Uterus (tissue), 4 donors: Measurements from ENCODE around the gene RPL15. TPM values are rescaled to one million over a fixed set of nuclear protein-coding genes. Genes with fewer than 3 reads are reported as not detected.

ENCODE experiments used
- DNase-seq, 2 donors: peaks; one replicate each; pipeline ENCODE4 v3.0.0-alpha.2; 2019 to 2020
- H3K27ac ChIP-seq, 2 donors: fragments of 200-600 bp; sonication (generic); 1 replicate in 1 of 2; 2 replicates in 1 of 2; pipeline ENCODE4 v1.5.1; 2016 to 2018
- H3K27me3 ChIP-seq, 2 donors: fragments of 200-600 bp; sonication (generic); one replicate each; pipeline ENCODE4 v1.5.1; 2018 to 2019; ENCODE audit warnings: control low read depth in 1 of 2
- H3K36me3 ChIP-seq, 2 donors: fragments of 200-600 bp; sonication (generic); one replicate each; pipeline ENCODE4 v1.5.1; 2019; ENCODE audit warnings: control low read depth in 1 of 2
- H3K4me1 ChIP-seq, 2 donors: fragments of 200-600 bp; sonication (generic); one replicate each; pipeline ENCODE4 v1.5.1; 2018 to 2019; ENCODE audit warnings: control low read depth in 1 of 2
- H3K4me3 ChIP-seq, 2 donors: fragments of 200-600 bp; sonication (generic); 1 replicate in 1 of 2; 2 replicates in 1 of 2; pipeline ENCODE4 v1.5.1; 2018 to 2019; ENCODE audit warnings: mild to moderate bottlenecking in 1 of 2
- H3K9me3 ChIP-seq, 2 donors: fragments of 200-600 bp; sonication (generic); one replicate each; pipeline ENCODE4 v1.5.1; 2019; ENCODE audit warnings: control low read depth in 1 of 2
- CTCF ChIP-seq, 4 experiments: fragments of 200-600 bp in 2 of 4; fragments of 450-650 bp in 2 of 4; sonication (generic) in 2 of 4; IDR thresholded peaks; one replicate each; pipeline ENCODE4 v1.5.1; 2016 to 2019; ENCODE audit warnings: antibody characterized with exemption in 4 of 4, mild to moderate bottlenecking in 2 of 4, moderate library complexity in 1 of 4
- POLR2A ChIP-seq, 2 donors: fragments of 450-650 bp; IDR thresholded peaks; one replicate each; pipeline ENCODE4 v1.6.1; 2016; ENCODE audit warnings: antibody characterized with exemption in 2 of 2, mild to moderate bottlenecking in 1 of 2, moderate library complexity in 1 of 2
- intact Hi-C: fragments of 100-400 bp; cut with DNase I; formaldehyde crosslinking; loops from one replicate; pipeline ENCODE4 v1.15.1; 2023; ENCODE audit warnings: low total_unique reads
- total RNA-seq, 4 donors: library from RNA; depleted of rRNA in 3 of 4; stranded (reverse); fragments of >200 nt in 3 of 4; gene quantifications; one replicate each; pipeline versions ENCODE4 v1.1.0 to v1.2.4, GENCODE V29; 2014 to 2023
- donor health status: DM: yes; HTN: yes; CAD: no.

The RPL15 gene
- total RNA-seq, 4 donors from 2014 or later = 2,242 to 5,103 (median 3,613) TPM

GRCh38 chr3:23945663-23945912 lies 28.7 kb downstream of the RPL15 start:
- no peaks in the 10 kb centered on the region for H3K36me3 ChIP-seq
- DNase-seq = no peak
- no peak for TF ChIP-seq CTCF (IDR thresholded peaks at IDR 0.05)
- peak overlapping the region; percentile 67 to 98 for H3K4me3 ChIP-seq
- H3K9me3 ChIP-seq = no peaks in the 10 kb centered on the region
- H3K27ac ChIP-seq = peak overlapping the region; percentile 99
- peaks cover 0 to 15% of the 10 kb centered on the region in 2 donors for H3K4me1 ChIP-seq
- no peaks in the 10 kb centered on the region for H3K27me3 ChIP-seq
- intact Hi-C loops = no loop called here

GRCh38 chr3:23945913-23946687 lies 29.2 kb downstream of the RPL15 start:
- peak; percentile 97 to 99 for DNase-seq
- TF ChIP-seq CTCF (IDR thresholded peaks at IDR 0.05) (peak in 1 of 4 experiments; percentile 12), POLR2A (IDR thresholded peaks at IDR 0.05) (peak; percentile 50 to 78)
- intact Hi-C loops = no loop called here
- Histone ChIP-seq H3K4me1 (peaks cover under 1 to 15% of the 10 kb centered on the region in 2 donors), H3K27ac (peak overlapping the region; percentile 99), H3K36me3 (no peaks in the 10 kb centered on the region), H3K9me3 (no peaks in the 10 kb centered on the region), H3K27me3 (no peaks in the 10 kb centered on the region), H3K4me3 (peak overlapping the region; percentile 67 to 89)

DNA sequence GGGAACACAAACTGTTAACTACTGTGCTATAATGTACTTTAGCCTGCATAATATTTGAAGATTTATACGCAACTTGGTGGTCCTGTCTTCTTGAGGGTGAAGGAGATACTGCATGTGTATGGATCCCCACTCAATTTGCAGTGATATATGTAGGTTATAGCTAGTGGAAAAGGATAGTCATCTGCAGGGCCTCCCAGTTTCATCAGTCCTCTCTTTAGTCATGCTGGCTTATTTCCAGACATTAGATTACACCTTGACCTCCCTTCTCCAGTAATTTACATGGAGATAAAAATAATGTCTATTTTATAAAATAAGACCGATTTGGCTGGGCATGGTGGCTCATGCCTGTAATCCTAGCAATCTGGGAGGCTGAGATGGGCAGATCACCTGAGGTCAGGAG lies 31.8 kb downstream of the RPL15 start:
- intact Hi-C loops = no loop called here
- no peaks in the 10 kb centered on the region for H3K9me3 ChIP-seq
- H3K27me3 ChIP-seq = no peaks in the 10 kb centered on the region
- TF ChIP-seq CTCF (IDR thresholded peaks at IDR 0.05) (no peak), POLR2A (IDR thresholded peaks at IDR 0.05) (no peak)
- no peaks in the 10 kb centered on the region for H3K36me3 ChIP-seq
- peak overlapping the region; percentile 33 to 57 for H3K27ac ChIP-seq
- H3K4me1 ChIP-seq = peaks cover 4 to 15% of the 10 kb centered on the region in 2 donors
- H3K4me3 ChIP-seq = no peak overlapping the region
- no peak for DNase-seq

- Histone ChIP-seq H3K27me3 (no peaks in the 10 kb centered on the region), H3K27ac (peak overlapping the region; percentile 33 to 57), H3K4me3 (no peak overlapping the region), H3K4me1 (peaks cover 4 to 15% of the 10 kb centered on the region in 2 donors), H3K9me3 (no peaks in the 10 kb centered on the region), H3K36me3 (no peaks in the 10 kb centered on the region)
- no peak for TF ChIP-seq POLR2A (IDR thresholded peaks at IDR 0.05)
- no peak for TF ChIP-seq CTCF (IDR thresholded peaks at IDR 0.05)
- intact Hi-C loops = no loop called here
- no peak for DNase-seq
These were observed 32.9 kb downstream of the RPL15 start for GRCh38 chr3:23949784-23950183.

GRCh38 chr3:23950293-23950692 lies 33.4 kb downstream of the RPL15 start:
- no peaks in the 10 kb centered on the region for H3K27me3 ChIP-seq
- no peak overlapping the region for H3K4me3 ChIP-seq
- H3K4me1 ChIP-seq = peaks cover 4 to 15% of the 10 kb centered on the region in 2 donors
- no peaks in the 10 kb centered on the region for H3K9me3 ChIP-seq
- TF ChIP-seq CTCF (IDR thresholded peaks at IDR 0.05) (no peak), POLR2A (IDR thresholded peaks at IDR 0.05) (no peak)
- H3K36me3 ChIP-seq = no peaks in the 10 kb centered on the region
- H3K27ac ChIP-seq = peak overlapping the region; percentile 33 to 57
- intact Hi-C loops = no loop called here
- DNase-seq = no peak
